GM12878 (cell line): ENCODE data around the gene ANKRD1. TPM values are rescaled to one million over a fixed set of nuclear protein-coding genes. Genes with fewer than 3 reads are reported as not detected.

Source experiments
- ATAC-seq: fragments of 200-7000 bp; cut with Tn5 transposase; 3 replicates; pipeline ENCODE4 v1.9.1; 2020; ENCODE audit warnings: mild to moderate bottlenecking, moderate library complexity
- BruUV-seq: library from RNA; stranded (reverse); fragments of 400-500 nt; replicated peaks from 2 replicates; lab custom pipeline; 2021; lab: Mats Ljungman, UMichigan
- CTCF ChIA-PET: fragments of 300-600 bp; sonication (Branson Sonifier 250); formaldehyde crosslinking; extraction: SDS; loops from one replicate; lab custom pipeline; 2021; ENCODE audit warnings: inconsistent platforms; lab: Yijun Ruan, JAX
- POLR2A ChIA-PET: fragments of 350-600 bp; formaldehyde crosslinking; extraction: SDS; loops from one replicate; lab custom pipeline; 2021; ENCODE audit warnings: inconsistent platforms; lab: Charles Lee
- RAD21 ChIA-PET: fragments of 300-600 bp; sonication (Branson Sonifier 250); formaldehyde crosslinking; loops from one replicate; lab custom pipeline; 2023; ENCODE audit warnings: antibody characterized with exemption; ENCODE audit not compliant: unreplicated experiment; lab: Charles Lee
- SMC1A ChIA-PET: fragments of 300-600 bp; sonication (Branson Sonifier 250); formaldehyde crosslinking; loops from one replicate; lab custom pipeline; 2023; ENCODE audit not compliant: unreplicated experiment, uncharacterized antibody; lab: Charles Lee
- DNase-seq: peaks from one replicate; pipeline ENCODE4 v3.0.0-alpha.2; 2011; ENCODE audit warnings: low read depth, low spot score
- FAIRE-seq: peaks from 3 replicates; lab custom pipeline; 2011; peaks lifted over from hg19 to GRCh38; lab: Jason Lieb, UNC
- H2AFZ ChIP-seq: 2 replicates; pipeline ENCODE4 v1.6.0; 2011; ENCODE audit warnings: low read depth, low read length, control low read depth; ENCODE audit not compliant: control insufficient read depth
- H3K27ac ChIP-seq: 2 replicates; pipeline ENCODE4 v1.5.1; 2011; ENCODE audit warnings: control low read depth; ENCODE audit not compliant: control insufficient read depth, insufficient read depth
- H3K27me3 ChIP-seq, 2 experiments: replicated peaks in 1 of 2; 2 replicates each; pipeline versions ENCODE4 v1.6.0 to v1.6.1; 2011; ENCODE audit warnings: low read length in 1 of 2; ENCODE audit not compliant: control insufficient read depth in 2 of 2, insufficient read depth in 2 of 2
- H3K36me3 ChIP-seq, 2 experiments: 2 replicates each; pipeline ENCODE4 v1.5.1; 2011; ENCODE audit warnings: low read length in 1 of 2; ENCODE audit not compliant: control insufficient read depth in 2 of 2, insufficient read depth in 2 of 2
- H3K4me1 ChIP-seq: 2 replicates; pipeline ENCODE4 v1.6.1; 2011; ENCODE audit warnings: mild to moderate bottlenecking, low read length, moderate library complexity, mixed read lengths; ENCODE audit not compliant: control insufficient read depth, insufficient read depth
- H3K4me2 ChIP-seq: 2 replicates; pipeline ENCODE4 v1.6.0; 2011; ENCODE audit warnings: control low read depth; ENCODE audit not compliant: control insufficient read depth, insufficient read depth
- H3K4me3 ChIP-seq: fragments of 200-600 bp; sonication (generic); 2 replicates; pipeline ENCODE4 v1.5.1; 2016
- H3K79me2 ChIP-seq: 2 replicates; pipeline ENCODE4 v1.6.0; 2011; ENCODE audit warnings: low read length; ENCODE audit not compliant: control insufficient read depth, insufficient read depth
- H3K9ac ChIP-seq: 2 replicates; pipeline ENCODE4 v1.8.0; 2011; ENCODE audit warnings: low read length, control low read depth, mixed read lengths; ENCODE audit not compliant: control insufficient read depth, insufficient read depth
- H3K9me3 ChIP-seq: replicated peaks from 3 replicates; pipeline ENCODE4 v1.5.1; 2011; ENCODE audit warnings: mild to moderate bottlenecking, low read length; ENCODE audit not compliant: control insufficient read depth, insufficient read depth
- H4K20me1 ChIP-seq: 2 replicates; pipeline ENCODE4 v1.6.0; 2011; ENCODE audit not compliant: control insufficient read depth, insufficient read depth
- BHLHE40 ChIP-seq, 2 experiments: fragments of 450-650 bp in 1 of 2; IDR thresholded peaks; 2 replicates each; pipeline ENCODE4 v1.6.1; 2011 to 2017; ENCODE audit warnings: low read depth in 2 of 2, borderline replicate concordance in 1 of 2, improper control_type of control experiment in 1 of 2, low read length in 1 of 2, mild to moderate bottlenecking in 1 of 2
- BMI1 ChIP-seq: fragments of 450-650 bp; IDR thresholded peaks from 2 replicates; pipeline ENCODE4 v1.6.1; 2016; ENCODE audit warnings: mild to moderate bottlenecking, moderate library complexity, borderline replicate concordance
- CHD4 ChIP-seq: fragments of 200-600 bp; sonication (generic); IDR thresholded peaks from 2 replicates; pipeline ENCODE4 v1.6.1; 2016; ENCODE audit warnings: mild to moderate bottlenecking
- DPF2 ChIP-seq: fragments of 450-650 bp; IDR thresholded peaks from 2 replicates; pipeline ENCODE4 v1.6.1; 2017; ENCODE audit warnings: mild to moderate bottlenecking
- IKZF2 ChIP-seq, 2 experiments: fragments of 450-650 bp; IDR thresholded peaks; 2 replicates each; pipeline ENCODE4 v1.6.1; 2017; ENCODE audit warnings: mild to moderate bottlenecking in 2 of 2, moderate library complexity in 2 of 2
- JUND ChIP-seq: IDR thresholded peaks from 2 replicates; pipeline ENCODE4 v1.6.1; 2012; ENCODE audit warnings: low read depth, mild to moderate bottlenecking, low read length, improper control_type of control experiment, moderate library complexity
- MTA3 ChIP-seq: IDR thresholded peaks from 2 replicates; pipeline ENCODE4 v1.6.1; 2012; ENCODE audit warnings: low read length, inconsistent platforms, borderline replicate concordance
- MYC ChIP-seq: IDR thresholded peaks from 2 replicates; pipeline ENCODE4 v1.6.1; 2011; ENCODE audit warnings: mild to moderate bottlenecking, low read length, moderate library complexity, inconsistent platforms; ENCODE audit not compliant: insufficient read depth, insufficient replicate concordance, insufficient read length, severe bottlenecking
- RAD51 ChIP-seq: fragments of 450-650 bp; IDR thresholded peaks from 2 replicates; pipeline ENCODE4 v1.6.1; 2016; ENCODE audit warnings: moderate library complexity, mild to moderate bottlenecking, inconsistent platforms
- SUZ12 ChIP-seq: fragments of 200-600 bp; sonication (generic); IDR thresholded peaks from one replicate; pipeline ENCODE4 v1.6.1; 2018; ENCODE audit warnings: antibody characterized with exemption, mild to moderate bottlenecking; ENCODE audit not compliant: unreplicated experiment
- TCF12 ChIP-seq: IDR thresholded peaks from 2 replicates; pipeline ENCODE4 v1.6.1; 2011; ENCODE audit warnings: low read depth, mild to moderate bottlenecking, low read length
- ZZZ3 ChIP-seq: IDR thresholded peaks from 2 replicates; pipeline ENCODE4 v1.6.1; 2011; ENCODE audit warnings: low read depth; ENCODE audit not compliant: control insufficient read depth, insufficient read length
- WGBS: methylation state at CpG from one replicate; pipeline ENCODE4 v1.1.6; 2016; ENCODE audit warnings: low lambda C conversion rate; ENCODE audit not compliant: insufficient replicate concordance, insufficient coverage; ENCODE audit errors: missing lambda C conversion rate; 5-methylcytosine and 5-hydroxymethylcytosine counted together
- in situ Hi-C: fragments of 300-500 bp; cut with MboI; formaldehyde crosslinking; loops from 9 replicates; pipeline ENCODE4 v1.14.3; 2018; ENCODE audit warnings: mixed read lengths
- intact Hi-C: fragments of 100-400 bp; cut with micrococcal nuclease; formaldehyde crosslinking; loops from one replicate; pipeline ENCODE4 v1.14.2; 2022; ENCODE audit not compliant: unreplicated experiment
- polyA plus RNA-seq, 11 experiments: library from polyadenylated mRNA; depleted of rRNA in 4 of 11; unstranded in 6 of 11; stranded (reverse) in 5 of 11; fragments of >200 nt; fragmentation: Nextera tagmentation in 4 of 11; fragmentation: Illumina TruSeq in 1 of 11; extraction: Ambion mirVana in 4 of 11; extraction: Trizol in 1 of 11; gene quantifications; 1 replicate in 1 of 11; 2 replicates in 10 of 11; pipeline versions ENCODE4 v1.2.1 to v1.2.3, GENCODE V29; 2011 to 2016; ENCODE audit warnings: inconsistent platforms in 2 of 11, missing spikeins in 2 of 11, low read depth in 1 of 11
- total RNA-seq, 4 experiments: library from RNA; depleted of rRNA in 3 of 4; stranded (reverse); fragments of >200 nt in 3 of 4; fragmentation: Illumina TruSeq in 1 of 4; extraction: Trizol in 1 of 4; gene quantifications; 2 replicates each; pipeline versions ENCODE4 v1.2.1 to v1.2.3, GENCODE V29; 2013 to 2021
- TF ChIP-seq, protein P1 (sequence below): fragments of 450-650 bp; IDR thresholded peaks from 2 replicates; pipeline ENCODE4 v1.6.1; 2017; ENCODE audit warnings: borderline replicate concordance
- TF ChIP-seq, protein P2 (sequence below): fragments of 450-650 bp; IDR thresholded peaks from 2 replicates; pipeline ENCODE4 v1.6.1; 2017; ENCODE audit warnings: low read depth, mild to moderate bottlenecking, moderate library complexity
- TF ChIP-seq, protein P3 (sequence below): IDR thresholded peaks from 2 replicates; pipeline ENCODE4 v1.6.1; 2012; ENCODE audit warnings: mild to moderate bottlenecking, low read depth, low read length
- TF ChIP-seq, protein P4 (sequence below): fragments of 450-650 bp; IDR thresholded peaks from 2 replicates; pipeline ENCODE4 v1.6.1; 2014; ENCODE audit warnings: mild to moderate bottlenecking

ANKRD1 gene
- total and polyA plus RNA-seq, 10 of the 15 experiments (the other 5 are each of a cell fraction or from before 2014, with no cell fraction given) = not detected

DNA sequence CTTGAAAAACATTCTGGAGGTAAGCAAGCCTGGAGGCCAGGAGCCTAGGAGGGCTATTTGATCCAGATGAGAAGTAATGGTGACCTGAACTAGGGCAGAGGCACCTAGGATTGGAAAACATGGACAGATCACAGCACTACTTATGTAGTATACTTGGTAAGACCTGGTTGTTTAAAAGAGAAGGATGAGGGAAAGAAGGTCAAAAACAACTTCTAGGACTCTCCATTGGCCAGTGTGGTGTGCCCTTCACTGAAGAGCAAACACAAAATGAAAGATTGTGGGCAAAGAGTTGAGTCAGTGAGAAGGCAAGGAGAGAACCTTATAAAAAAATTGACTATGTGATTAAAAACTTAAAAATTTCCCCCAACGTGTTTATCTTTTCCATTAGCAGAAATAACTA lies 14.3 kb downstream of the ANKRD1 start:
- Histone ChIP-seq H3K4me1 (peaks cover 3% of the 10 kb centered on the region; the same call in 1 of the 2 replicates), H3K9ac (no peak overlapping the region), H3K9me3 (no peaks in the 10 kb centered on the region), H3K27ac (no peak overlapping the region), H3K4me2 (no peak overlapping the region), H3K27me3 (no peaks in the 10 kb centered on the region), H3K36me3 (peaks cover 0 to 13% of the 10 kb centered on the region in 2 experiments; a peak in 2 of 4 replicates), H4K20me1 (no peaks in the 10 kb centered on the region), H2AFZ (no peak overlapping the region), H3K79me2 (no peaks in the 10 kb centered on the region), H3K4me3 (no peak overlapping the region)
- CTCF ChIA-PET = interaction anchor here (0.8 to 0.9 kb wide), 2 partner anchors 93 to 344 kb away, joined by 3 read pairs; no protein-coding TSS in a partner anchor
- intact Hi-C loops = no loop called here
- POLR2A ChIA-PET = no interaction called here
- WGBS = 52% methylated on average over 1 of the region's 1 CpG
- FAIRE-seq = no peak
- SMC1A ChIA-PET = interaction anchor here (0.8 to 1.2 kb wide), 2 partner anchors 344 to 391 kb away, joined by 3 to 4 read pairs; no protein-coding TSS in a partner anchor
- BruUV-seq = no TSS peak
- in situ Hi-C loops = no loop called here
- no peak for ATAC-seq
- DNase-seq = no peak
- RAD21 ChIA-PET = no interaction called here
- TF ChIP-seq DPF2 (no peak), BMI1 (no peak), MYC (no peak), TCF12 (no peak), SUZ12 (no peak), BHLHE40 (IDR thresholded peaks at IDR 0.05; ENCODE audit: borderline replicate concordance in 1 of 2, low read depth in 2 of 2, low read length in 1 of 2) (no peak), MTA3 (no peak), CHD4 (no peak), IKZF2 (IDR thresholded peaks at IDR 0.05) (no peak), RAD51 (no peak), ZZZ3 (no peak), JUND (no peak)
- TF ChIP-seq, protein P1, sequence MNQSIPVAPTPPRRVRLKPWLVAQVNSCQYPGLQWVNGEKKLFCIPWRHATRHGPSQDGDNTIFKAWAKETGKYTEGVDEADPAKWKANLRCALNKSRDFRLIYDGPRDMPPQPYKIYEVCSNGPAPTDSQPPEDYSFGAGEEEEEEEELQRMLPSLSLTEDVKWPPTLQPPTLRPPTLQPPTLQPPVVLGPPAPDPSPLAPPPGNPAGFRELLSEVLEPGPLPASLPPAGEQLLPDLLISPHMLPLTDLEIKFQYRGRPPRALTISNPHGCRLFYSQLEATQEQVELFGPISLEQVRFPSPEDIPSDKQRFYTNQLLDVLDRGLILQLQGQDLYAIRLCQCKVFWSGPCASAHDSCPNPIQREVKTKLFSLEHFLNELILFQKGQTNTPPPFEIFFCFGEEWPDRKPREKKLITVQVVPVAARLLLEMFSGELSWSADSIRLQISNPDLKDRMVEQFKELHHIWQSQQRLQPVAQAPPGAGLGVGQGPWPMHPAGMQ = no peak
- TF ChIP-seq, protein P2, sequence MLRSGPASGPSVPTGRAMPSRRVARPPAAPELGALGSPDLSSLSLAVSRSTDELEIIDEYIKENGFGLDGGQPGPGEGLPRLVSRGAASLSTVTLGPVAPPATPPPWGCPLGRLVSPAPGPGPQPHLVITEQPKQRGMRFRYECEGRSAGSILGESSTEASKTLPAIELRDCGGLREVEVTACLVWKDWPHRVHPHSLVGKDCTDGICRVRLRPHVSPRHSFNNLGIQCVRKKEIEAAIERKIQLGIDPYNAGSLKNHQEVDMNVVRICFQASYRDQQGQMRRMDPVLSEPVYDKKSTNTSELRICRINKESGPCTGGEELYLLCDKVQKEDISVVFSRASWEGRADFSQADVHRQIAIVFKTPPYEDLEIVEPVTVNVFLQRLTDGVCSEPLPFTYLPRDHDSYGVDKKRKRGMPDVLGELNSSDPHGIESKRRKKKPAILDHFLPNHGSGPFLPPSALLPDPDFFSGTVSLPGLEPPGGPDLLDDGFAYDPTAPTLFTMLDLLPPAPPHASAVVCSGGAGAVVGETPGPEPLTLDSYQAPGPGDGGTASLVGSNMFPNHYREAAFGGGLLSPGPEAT = no peak
- TF ChIP-seq, protein P3, sequence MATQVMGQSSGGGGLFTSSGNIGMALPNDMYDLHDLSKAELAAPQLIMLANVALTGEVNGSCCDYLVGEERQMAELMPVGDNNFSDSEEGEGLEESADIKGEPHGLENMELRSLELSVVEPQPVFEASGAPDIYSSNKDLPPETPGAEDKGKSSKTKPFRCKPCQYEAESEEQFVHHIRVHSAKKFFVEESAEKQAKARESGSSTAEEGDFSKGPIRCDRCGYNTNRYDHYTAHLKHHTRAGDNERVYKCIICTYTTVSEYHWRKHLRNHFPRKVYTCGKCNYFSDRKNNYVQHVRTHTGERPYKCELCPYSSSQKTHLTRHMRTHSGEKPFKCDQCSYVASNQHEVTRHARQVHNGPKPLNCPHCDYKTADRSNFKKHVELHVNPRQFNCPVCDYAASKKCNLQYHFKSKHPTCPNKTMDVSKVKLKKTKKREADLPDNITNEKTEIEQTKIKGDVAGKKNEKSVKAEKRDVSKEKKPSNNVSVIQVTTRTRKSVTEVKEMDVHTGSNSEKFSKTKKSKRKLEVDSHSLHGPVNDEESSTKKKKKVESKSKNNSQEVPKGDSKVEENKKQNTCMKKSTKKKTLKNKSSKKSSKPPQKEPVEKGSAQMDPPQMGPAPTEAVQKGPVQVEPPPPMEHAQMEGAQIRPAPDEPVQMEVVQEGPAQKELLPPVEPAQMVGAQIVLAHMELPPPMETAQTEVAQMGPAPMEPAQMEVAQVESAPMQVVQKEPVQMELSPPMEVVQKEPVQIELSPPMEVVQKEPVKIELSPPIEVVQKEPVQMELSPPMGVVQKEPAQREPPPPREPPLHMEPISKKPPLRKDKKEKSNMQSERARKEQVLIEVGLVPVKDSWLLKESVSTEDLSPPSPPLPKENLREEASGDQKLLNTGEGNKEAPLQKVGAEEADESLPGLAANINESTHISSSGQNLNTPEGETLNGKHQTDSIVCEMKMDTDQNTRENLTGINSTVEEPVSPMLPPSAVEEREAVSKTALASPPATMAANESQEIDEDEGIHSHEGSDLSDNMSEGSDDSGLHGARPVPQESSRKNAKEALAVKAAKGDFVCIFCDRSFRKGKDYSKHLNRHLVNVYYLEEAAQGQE = no peak
- TF ChIP-seq, protein P4, sequence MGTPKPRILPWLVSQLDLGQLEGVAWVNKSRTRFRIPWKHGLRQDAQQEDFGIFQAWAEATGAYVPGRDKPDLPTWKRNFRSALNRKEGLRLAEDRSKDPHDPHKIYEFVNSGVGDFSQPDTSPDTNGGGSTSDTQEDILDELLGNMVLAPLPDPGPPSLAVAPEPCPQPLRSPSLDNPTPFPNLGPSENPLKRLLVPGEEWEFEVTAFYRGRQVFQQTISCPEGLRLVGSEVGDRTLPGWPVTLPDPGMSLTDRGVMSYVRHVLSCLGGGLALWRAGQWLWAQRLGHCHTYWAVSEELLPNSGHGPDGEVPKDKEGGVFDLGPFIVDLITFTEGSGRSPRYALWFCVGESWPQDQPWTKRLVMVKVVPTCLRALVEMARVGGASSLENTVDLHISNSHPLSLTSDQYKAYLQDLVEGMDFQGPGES = no peak
